Heart right ventricle (tissue), 16 donors: ENCODE measurements around the gene ITPRID2. TPM values are rescaled to one million over a fixed set of nuclear protein-coding genes. Genes with fewer than 3 reads are reported as not detected.

Experiments used
- ATAC-seq, 8 donors: fragments of 200-7000 bp; cut with Tn5 transposase; one replicate each; pipeline ENCODE4 v1.9.1; 2020; ENCODE audit warnings: mild to moderate bottlenecking in 8 of 8, moderate library complexity in 8 of 8, moderate number of reproducible peaks in 1 of 8
- DNase-seq, 2 donors: peaks; one replicate each; pipeline ENCODE4 v3.0.0-alpha.2; 2020
- H3K27ac ChIP-seq, 10 donors: fragments of 200-600 bp; sonication (generic) in 2 of 10; one replicate each; pipeline versions ENCODE4 v1.5.0 to v1.8.0; 2020 to 2022; ENCODE audit warnings: mild to moderate bottlenecking in 3 of 10
- H3K27me3 ChIP-seq, 7 donors: fragments of 200-600 bp; one replicate each; pipeline ENCODE4 v1.8.0; 2021 to 2022; ENCODE audit warnings: mild to moderate bottlenecking in 2 of 7
- H3K36me3 ChIP-seq, 9 donors: fragments of 200-600 bp; sonication (generic) in 1 of 9; one replicate each; pipeline versions ENCODE4 v1.5.0 to v1.8.0; 2020 to 2022; ENCODE audit warnings: mild to moderate bottlenecking in 2 of 9
- H3K4me1 ChIP-seq, 9 donors: fragments of 200-600 bp; sonication (generic) in 1 of 9; one replicate each; pipeline versions ENCODE4 v1.5.0 to v1.8.0; 2020 to 2022; ENCODE audit warnings: mild to moderate bottlenecking in 4 of 9
- H3K4me3 ChIP-seq, 10 donors: fragments of 200-600 bp; sonication (generic) in 2 of 10; one replicate each; pipeline versions ENCODE4 v1.5.0 to v1.8.0; 2020 to 2022; ENCODE audit warnings: mild to moderate bottlenecking in 7 of 10, moderate library complexity in 2 of 10
- H3K9me3 ChIP-seq, 11 donors: fragments of 200-600 bp in 10 of 11; sonication (generic) in 2 of 11; one replicate each; pipeline versions ENCODE4 v1.5.0 to v1.8.0; 2013 to 2022; ENCODE audit warnings: mild to moderate bottlenecking in 2 of 11, control low read depth in 1 of 11, moderate library complexity in 1 of 11
- WGBS, 2 donors: extraction: QIAGEN DNeasy Blood & Tissue Kit; methylation state at CpG; one replicate each; pipeline ENCODE4 v1.1.7; 2013; ENCODE audit warnings: inconsistent platforms in 1 of 2; 5-methylcytosine and 5-hydroxymethylcytosine counted together
- intact Hi-C, 10 donors: fragments of 100-400 bp; cut with DNase I; formaldehyde crosslinking; loops; one replicate each; pipeline versions ENCODE4 v1.11.1 to v1.14.2; 2022
- polyA plus RNA-seq, 2 donors: library from polyadenylated mRNA; stranded (reverse); fragments of 200-250 nt; gene quantifications; one replicate each; pipeline ENCODE4 v1.2.3, GENCODE V29; 2013
- total RNA-seq, 10 donors: library from RNA; stranded (reverse); fragmentation: NEBNext Ultra II Directional in 3 of 10; extraction: Animal tissue kit (Norgen Biotek cat#: 25700) in 3 of 10; gene quantifications; one replicate each; pipeline versions ENCODE4 v1.2.1 to v1.2.4, GENCODE V29; 2021 to 2023
- TF ChIP-seq, protein P1 (sequence below), 9 donors: fragments of 200-600 bp; sonication (generic) in 2 of 9; IDR thresholded peaks; one replicate each; pipeline versions ENCODE4 v1.5.0 to v1.8.0; 2021 to 2022; ENCODE audit warnings: antibody characterized with exemption in 9 of 9, mild to moderate bottlenecking in 5 of 9, moderate library complexity in 1 of 9
- donor health status: Arrhythmogenic right ventricular cardiomyopathy.
- donor health status: ischemic (EF 13 %, LVEDD 7.1; RV severe dilation, severe dysfunction).
- donor health status: healthy with polysubstance abuse.
- donor health status: DM: no; HTN: yes; CAD: no.
- donor health status: DM: no; HTN: no; CAD: no.
- donor health status: ischemic (EF 25% LVEDD 6.9; RV normal size, moderate dysfunction).
- donor health status: ischemic (EF 25% LVEDD 5.7; RV mildly dilated, moderate dysfunction).
- donor health status: healthy.
- donor health status: DM: yes; HTN: yes; CAD: no.
- donor health status: Ischemic cardiomyopathy.
- donor health status: ischemic (EF 35%, LVEDD 5.7; RV mildly dilated, moderate dysfunction).
- donor health status: nonischemic (EF 11% LVEDD 7.7; RV severe dilation, severe dysfunction).
- donor health status: DM: yes; HTN: yes; CAD: no.
- donor health status: PGD.
- donor health status: ischemic (EF 29% LVEDD 5.4; RV normal size, mild dysfunction).
- donor health status: nonischemic (EF 23%, LVEDD 6.1; RV moderate dilation, normal function).

Gene ITPRID2
- total and polyA plus RNA-seq, 12 donors = 30.6 to 119 (median 67.9) TPM

DNA sequence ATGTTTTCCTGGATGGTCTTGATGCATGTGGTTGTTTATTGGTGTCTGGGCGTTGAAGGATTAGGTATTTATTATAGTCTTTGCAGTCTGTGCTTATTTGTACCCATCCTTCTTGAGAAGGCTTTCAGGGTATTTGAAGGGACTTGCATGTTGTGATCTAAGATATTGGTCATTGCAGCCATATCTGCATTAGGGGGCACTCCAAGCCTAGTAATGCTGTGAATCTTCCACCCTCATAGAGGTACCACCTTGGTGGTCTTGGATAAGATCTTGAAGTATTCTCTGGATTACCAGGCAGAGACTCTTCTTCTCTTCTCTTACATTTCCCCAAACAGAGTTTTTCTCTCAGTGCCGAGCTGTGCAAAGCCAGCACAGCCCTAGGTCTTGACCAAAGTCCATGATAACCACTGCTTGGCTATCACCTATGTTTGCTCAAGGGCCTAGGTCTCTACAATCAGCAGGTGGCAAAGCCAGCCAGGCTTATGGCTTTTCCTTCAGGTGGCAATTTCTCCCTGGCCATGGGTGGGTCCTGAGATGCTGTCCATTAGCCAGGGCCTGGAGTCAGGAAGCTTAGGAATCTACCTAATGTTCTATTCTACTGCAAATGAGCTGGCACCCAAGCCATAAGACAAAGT is 78.7 kb downstream of the ITPRID2 start:
- Histone ChIP-seq H3K4me1 (no peaks in the 10 kb centered on the region), H3K27ac (no peak overlapping the region), H3K4me3 (no peak overlapping the region), H3K9me3 (peaks cover 0 to 22% (median 0%) of the 10 kb centered on the region in 11 donors), H3K36me3 (no peaks in the 10 kb centered on the region), H3K27me3 (no peaks in the 10 kb centered on the region)
- ATAC-seq = no peak
- WGBS, 2 donors = 77 to 86% methylated on average over 2 of the region's 2 CpGs
- no peak for DNase-seq
- intact Hi-C loops = loop anchor here in 3 of 10 donors (5.0 to 10.0 kb wide), 3 partner anchors 105 to 112 kb away; no protein-coding TSS in a partner anchor
- TF ChIP-seq, protein P1, sequence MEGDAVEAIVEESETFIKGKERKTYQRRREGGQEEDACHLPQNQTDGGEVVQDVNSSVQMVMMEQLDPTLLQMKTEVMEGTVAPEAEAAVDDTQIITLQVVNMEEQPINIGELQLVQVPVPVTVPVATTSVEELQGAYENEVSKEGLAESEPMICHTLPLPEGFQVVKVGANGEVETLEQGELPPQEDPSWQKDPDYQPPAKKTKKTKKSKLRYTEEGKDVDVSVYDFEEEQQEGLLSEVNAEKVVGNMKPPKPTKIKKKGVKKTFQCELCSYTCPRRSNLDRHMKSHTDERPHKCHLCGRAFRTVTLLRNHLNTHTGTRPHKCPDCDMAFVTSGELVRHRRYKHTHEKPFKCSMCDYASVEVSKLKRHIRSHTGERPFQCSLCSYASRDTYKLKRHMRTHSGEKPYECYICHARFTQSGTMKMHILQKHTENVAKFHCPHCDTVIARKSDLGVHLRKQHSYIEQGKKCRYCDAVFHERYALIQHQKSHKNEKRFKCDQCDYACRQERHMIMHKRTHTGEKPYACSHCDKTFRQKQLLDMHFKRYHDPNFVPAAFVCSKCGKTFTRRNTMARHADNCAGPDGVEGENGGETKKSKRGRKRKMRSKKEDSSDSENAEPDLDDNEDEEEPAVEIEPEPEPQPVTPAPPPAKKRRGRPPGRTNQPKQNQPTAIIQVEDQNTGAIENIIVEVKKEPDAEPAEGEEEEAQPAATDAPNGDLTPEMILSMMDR (IDR thresholded peaks at IDR 0.05) = peak in 4 of 9 donors; percentile 22 to 33 (median 28)

DNA sequence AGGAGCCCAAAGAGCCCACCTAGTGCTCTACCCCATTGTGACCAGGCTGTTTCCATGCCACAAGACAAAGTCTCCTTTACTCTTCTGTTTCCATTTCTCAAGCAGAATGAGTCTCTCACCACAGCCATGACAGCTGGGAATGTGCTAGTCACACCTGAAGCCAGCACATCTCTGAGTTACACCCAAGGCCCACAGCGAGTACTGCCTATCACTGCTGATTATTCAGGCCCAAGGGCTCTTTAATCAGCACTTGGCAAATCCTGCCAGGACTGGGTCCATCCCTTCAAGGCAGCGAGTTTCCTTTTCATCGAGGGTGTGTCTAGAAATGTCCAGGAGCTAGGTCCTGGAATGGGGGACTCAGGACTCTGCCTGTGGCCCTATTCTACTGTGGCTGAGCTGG is 79.5 kb downstream of the ITPRID2 start:
- Histone ChIP-seq H3K36me3 (no peaks in the 10 kb centered on the region), H3K9me3 (peaks cover 0 to 15% (median 0%) of the 10 kb centered on the region in 11 donors), H3K27me3 (no peaks in the 10 kb centered on the region), H3K27ac (no peak overlapping the region), H3K4me3 (no peak overlapping the region), H3K4me1 (no peaks in the 10 kb centered on the region)
- TF ChIP-seq, protein P1 (IDR thresholded peaks at IDR 0.05) = no peak
- DNase-seq (no peak), ATAC-seq (no peak)
- intact Hi-C loops = loop anchor here in 3 of 10 donors (5.0 to 10.0 kb wide), 3 partner anchors 104 to 111 kb away; no protein-coding TSS in a partner anchor
- WGBS, 2 donors = 85 to 89% methylated on average over 3 of the region's 3 CpGs

DNA sequence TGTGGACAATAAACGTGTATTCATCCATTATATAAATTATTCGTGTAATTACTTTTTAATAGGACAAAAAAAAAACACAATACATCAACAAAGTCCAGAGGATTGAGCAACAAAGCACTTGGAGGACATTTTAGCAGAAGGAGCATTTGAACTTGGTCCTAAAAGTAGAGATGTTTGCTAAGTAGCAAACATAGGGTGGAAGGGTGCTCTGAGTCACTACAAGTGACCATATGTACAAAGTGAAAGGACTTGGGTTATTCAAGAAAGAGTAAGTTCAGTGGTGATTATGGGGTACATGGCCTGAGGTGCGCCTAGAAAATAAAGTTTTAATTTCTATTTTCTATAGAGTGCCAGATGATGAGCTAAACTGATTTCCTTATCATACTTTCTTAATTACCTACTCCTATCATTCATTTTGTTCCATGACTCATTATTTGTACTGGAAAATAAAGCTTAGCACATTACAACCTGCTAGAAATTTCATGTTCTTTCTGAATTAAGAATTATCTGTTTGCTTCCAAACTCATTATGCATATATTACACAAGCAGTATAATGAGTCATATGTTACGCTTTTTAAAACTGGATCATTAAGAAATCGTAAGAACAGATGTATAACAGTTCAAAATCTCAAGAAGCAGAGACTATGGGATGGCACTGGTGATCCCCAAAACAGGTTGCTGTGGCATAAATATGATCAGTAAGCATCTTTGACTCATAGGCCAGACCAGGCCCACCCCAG is 81.1 kb downstream of the ITPRID2 start:
- no peaks in the 10 kb centered on the region for H3K36me3 ChIP-seq
- TF ChIP-seq, protein P1 (IDR thresholded peaks at IDR 0.05) = no peak
- H3K27me3 ChIP-seq = no peaks in the 10 kb centered on the region
- no peaks in the 10 kb centered on the region for H3K4me1 ChIP-seq
- ATAC-seq (no peak), DNase-seq (no peak)
- intact Hi-C loops = loop anchor here in 3 of 10 donors (5.0 to 10.0 kb wide), 3 partner anchors 102 to 110 kb away; no protein-coding TSS in a partner anchor
- no peak overlapping the region for H3K27ac ChIP-seq
- 91 to 92% methylated on average over 5 of the region's 5 CpGs for WGBS, 2 donors
- H3K4me3 ChIP-seq = no peak overlapping the region
- peaks cover 0 to 10% (median 0%) of the 10 kb centered on the region in 11 donors for H3K9me3 ChIP-seq

- H3K9me3 ChIP-seq = peaks cover 0 to 10% (median 0%) of the 10 kb centered on the region in 11 donors
- ATAC-seq = no peak
- H3K36me3 ChIP-seq = no peaks in the 10 kb centered on the region
- no peaks in the 10 kb centered on the region for H3K27me3 ChIP-seq
- H3K4me1 ChIP-seq = no peaks in the 10 kb centered on the region
- intact Hi-C loops = loop anchor here in 3 of 10 donors (5.0 to 10.0 kb wide), 3 partner anchors 102 to 109 kb away; no protein-coding TSS in a partner anchor
- DNase-seq = no peak
- H3K4me3 ChIP-seq = no peak overlapping the region
- no peak overlapping the region for H3K27ac ChIP-seq
- TF ChIP-seq, protein P1 (IDR thresholded peaks at IDR 0.05) = no peak
- WGBS, 2 donors = 80 to 81% methylated on average over 5 of the region's 5 CpGs
Measured at GRCh38 chr2:181973171-181973783, 81.7 kb downstream of the ITPRID2 start.
